Psoas muscle (tissue), 8 donors: Measurements from ENCODE around the gene NCR1. TPM values are rescaled to one million over a fixed set of nuclear protein-coding genes. Genes with fewer than 3 reads are reported as not detected.
"Not testable (repeated sequence)": the region's sequence is repeated elsewhere in the genome, so short reads cannot be mapped to it uniquely, and the experiment has no call there.

Experiments
- ATAC-seq, 4 donors: fragments of 200-7000 bp; cut with Tn5 transposase; one replicate each; pipeline ENCODE4 v1.9.1; 2020; ENCODE audit warnings: moderate library complexity in 3 of 4, mild to moderate bottlenecking in 2 of 4
- DNase-seq, 2 donors: peaks; one replicate each; pipeline ENCODE4 v3.0.0-alpha.2; 2020
- H3K27ac ChIP-seq: fragments of 200-600 bp; one replicate; pipeline ENCODE4 v1.8.0; 2022
- H3K27me3 ChIP-seq, 3 donors: fragments of 200-600 bp in 1 of 3; one replicate each; pipeline versions ENCODE4 v1.6.1 to v1.8.0; 2013 to 2022; ENCODE audit warnings: low read length in 2 of 3, mild to moderate bottlenecking in 2 of 3, moderate library complexity in 1 of 3; ENCODE audit not compliant: insufficient read depth in 3 of 3
- H3K36me3 ChIP-seq, 2 donors: fragments of 200-600 bp in 1 of 2; one replicate each; pipeline versions ENCODE4 v1.6.1 to v1.8.0; 2013 to 2022; ENCODE audit warnings: low read depth in 1 of 2, mild to moderate bottlenecking in 1 of 2, moderate library complexity in 1 of 2; ENCODE audit not compliant: insufficient read depth in 1 of 2
- H3K4me1 ChIP-seq: fragments of 200-600 bp; one replicate; pipeline ENCODE4 v1.8.0; 2022
- H3K4me3 ChIP-seq: fragments of 200-600 bp; one replicate; pipeline ENCODE4 v1.8.0; 2022; ENCODE audit warnings: mild to moderate bottlenecking
- H3K9me3 ChIP-seq: fragments of 200-600 bp; one replicate; pipeline ENCODE4 v1.8.0; 2022
- CTCF ChIP-seq: fragments of 200-600 bp; IDR thresholded peaks from one replicate; pipeline ENCODE4 v1.8.0; 2022; ENCODE audit warnings: antibody characterized with exemption
- WGBS, 3 donors: extraction: QIAGEN DNeasy Blood & Tissue Kit; methylation state at CpG; one replicate each; pipeline versions ENCODE4 v1.1.6 to v1.1.7; 2013; 5-methylcytosine and 5-hydroxymethylcytosine counted together
- intact Hi-C, 2 donors: fragments of 100-400 bp; cut with DNase I; formaldehyde crosslinking; loops; one replicate each; pipeline versions ENCODE4 v1.11.0 to v1.14.2; 2022
- polyA plus RNA-seq, 3 donors: library from polyadenylated mRNA; stranded (reverse); fragments of 200-250 nt; gene quantifications; one replicate each; pipeline ENCODE4 v1.2.3, GENCODE V29; 2013
- total RNA-seq, 4 donors: library from RNA; stranded (reverse); fragmentation: NEBNext Ultra II Directional in 2 of 4; extraction: Animal tissue kit (Norgen Biotek cat#: 25700) in 2 of 4; gene quantifications; one replicate each; pipeline versions ENCODE4 v1.2.1 to v1.2.4, GENCODE V29; 2021 to 2023
- donor health status: healthy with polysubstance abuse.
- donor health status: DM: no; HTN: no; CAD: no; lungs with moderate emphysema.
- donor health status: Bipolar disorder and iron deficiency.
- donor health status: healthy.
- donor health status: DM: yes; HTN: yes; CAD: no.
- donor health status: DM: no; HTN: no; CAD: no.
- donor health status: DM: no; HTN: no; CAD: no.
- donor health status: DM: yes; HTN: yes; CAD: no.

NCR1 gene
- total and polyA plus RNA-seq, 7 donors = 0.27 to 0.32 TPM; not detected in 5

- ATAC-seq (no peak), DNase-seq (no peak)
- Histone ChIP-seq H3K27ac (no peak overlapping the region), H3K36me3 (no peaks in the 10 kb centered on the region), H3K4me1 (no peaks in the 10 kb centered on the region), H3K27me3 (peaks cover 0 to 2% (median 0%) of the 10 kb centered on the region in 3 donors), H3K9me3 (no peaks in the 10 kb centered on the region), H3K4me3 (no peak overlapping the region)
- WGBS, 3 donors = 55 to 65% (median 63%) methylated on average over 11 of the region's 11 CpGs
- intact Hi-C loops = no loop called here
- no peak for TF ChIP-seq CTCF
Observed at GRCh38 chr19:54916822-54917221, 10.9 kb downstream of the NCR1 start.

GRCh38 chr19:54918499-54918898 is 12.6 kb downstream of the NCR1 start:
- intact Hi-C loops = no loop called here
- no peak for TF ChIP-seq CTCF
- no peaks in the 10 kb centered on the region for H3K9me3 ChIP-seq

GRCh38 chr19:54919646-54920563 is 14.0 kb downstream of the NCR1 start:
- intact Hi-C loops, H3K27me3 ChIP-seq, H3K9me3 ChIP-seq, ATAC-seq, H3K4me1 ChIP-seq, DNase-seq, H3K27ac ChIP-seq, H3K4me3 ChIP-seq, H3K36me3 ChIP-seq: not testable (repeated sequence)
- 32 to 41% (median 40%) methylated on average over 19 to 23 of the region's 24 CpGs for WGBS, 3 donors

More at GRCh38 chr19:54918499-54918898, 12.6 kb downstream of the NCR1 start:
- Histone ChIP-seq H3K27me3 (peaks cover 0 to 2% (median 0%) of the 10 kb centered on the region in 3 donors), H3K4me3 (no peak overlapping the region), H3K36me3 (no peaks in the 10 kb centered on the region), H3K27ac (no peak overlapping the region), H3K4me1 (no peaks in the 10 kb centered on the region)
- 84 to 86% (median 84%) methylated on average over 9 of the region's 9 CpGs for WGBS, 3 donors
- DNase-seq = no peak
- no peak for ATAC-seq

GRCh38 chr19:54921082-54921481 is 15.1 kb downstream of the NCR1 start:
- ATAC-seq = no peak
- intact Hi-C loops = no loop called here

More at GRCh38 chr19:54921082-54921481, 15.1 kb downstream of the NCR1 start:
- DNase-seq = no peak
- H3K4me3 ChIP-seq = no peak overlapping the region
- H3K27ac ChIP-seq = no peak overlapping the region
- H3K4me1 ChIP-seq = no peaks in the 10 kb centered on the region
- no peak for TF ChIP-seq CTCF
- peaks cover 2% of the 10 kb centered on the region for H3K9me3 ChIP-seq
- H3K36me3 ChIP-seq = no peaks in the 10 kb centered on the region
- 68 to 71% (median 68%) methylated on average over 7 of the region's 7 CpGs for WGBS, 3 donors
- peaks cover 0 to 2% (median 0%) of the 10 kb centered on the region in 3 donors for H3K27me3 ChIP-seq
